ENCODE data around the gene CLDN24.

Gene CLDN24

GRCh38 chr4:183272384-183272783 lies 49.8 kb downstream of the CLDN24 start:
- no peak for DNase-seq

Measured in CD4-positive, alpha-beta T cell treated with Interleukin-10 for 1 hour (primary cell).